NCI-H2029 (cell line): ENCODE data around the gene ANAPC5.
"Not testable (repeated sequence)": the region's sequence is repeated elsewhere in the genome, so short reads cannot be mapped to it uniquely, and the experiment has no call there.

Source experiments
- DNase-seq: peaks from one replicate; lab custom pipeline; 2025; lab: John Stamatoyannopoulos, UW

ANAPC5 gene

GRCh38 chr12:121351820-121352681 is at the start of gene ANAPC5:
TSS of gene ANAPC5 (minus strand) at chr12:121352411. CDS start at chr12:121352340, 71 bp downstream.
- peak; percentile 96 for DNase-seq

- peak; percentile 15 for DNase-seq
Measured at GRCh38 chr12:121400332-121401139, 48.3 kb upstream of the ANAPC5 start.

- DNase-seq = peak; percentile 98
Measured at GRCh38 chr12:121399391-121400331, 47.5 kb upstream of the ANAPC5 start, which contains the start of gene RNF34. TSS of gene RNF34 (plus strand) at chr12:121400118. CDS start at chr12:121400213, 95 bp downstream.

GRCh38 chr12:121398355-121398754 is 46.1 kb upstream of the ANAPC5 start:
- DNase-seq = no peak

- DNase-seq = no peak
Measured at GRCh38 chr12:121397521-121397920, 45.3 kb upstream of the ANAPC5 start.

- DNase-seq = no peak
Measured at GRCh38 chr12:121392325-121392716, 40.1 kb upstream of the ANAPC5 start.

GRCh38 chr12:121391619-121392324 is 39.6 kb upstream of the ANAPC5 start:
- DNase-seq = no peak

GRCh38 chr12:121390856-121391255 is 38.6 kb upstream of the ANAPC5 start:
- no peak for DNase-seq

- no peak for DNase-seq
Measured at GRCh38 chr12:121388421-121388981, 36.3 kb upstream of the ANAPC5 start.

- DNase-seq = not testable (repeated sequence)
Measured at GRCh38 chr12:121384891-121385290, 32.7 kb upstream of the ANAPC5 start.

GRCh38 chr12:121383601-121384021 is 31.4 kb upstream of the ANAPC5 start:
- no peak for DNase-seq

GRCh38 chr12:121379945-121380344 is 27.7 kb upstream of the ANAPC5 start:
- no peak for DNase-seq

GRCh38 chr12:121378736-121379135 is 26.5 kb upstream of the ANAPC5 start:
- no peak for DNase-seq

GRCh38 chr12:121376754-121377697 is 24.8 kb upstream of the ANAPC5 start:
- DNase-seq = no peak

- DNase-seq = not testable (repeated sequence)
Measured at GRCh38 chr12:121374945-121375584, 22.9 kb upstream of the ANAPC5 start.

GRCh38 chr12:121374336-121374735 is 22.1 kb upstream of the ANAPC5 start:
- DNase-seq = not testable (repeated sequence)

GRCh38 chr12:121373755-121374154 is 21.5 kb upstream of the ANAPC5 start:
- DNase-seq = no peak

- DNase-seq = no peak
Measured at GRCh38 chr12:121371404-121371803, 19.2 kb upstream of the ANAPC5 start.

- DNase-seq = no peak
Measured at GRCh38 chr12:121366063-121366459, 13.8 kb upstream of the ANAPC5 start.
